PC-9 (cell line): Measurements from ENCODE around the gene NIT2. TPM values are rescaled to one million over a fixed set of nuclear protein-coding genes. Genes with fewer than 3 reads are reported as not detected.

ENCODE experiments used
- BruUV-seq: library from RNA; stranded (reverse); fragments of 400-500 nt; replicated peaks from 2 replicates; lab custom pipeline; 2021; lab: Mats Ljungman, UMichigan
- CTCF ChIA-PET: fragments of 300-600 bp; sonication (Branson Sonifier 250); formaldehyde crosslinking; loops from one replicate; lab custom pipeline; 2022; ENCODE audit warnings: antibody characterized with exemption; lab: Charles Lee
- POLR2A ChIA-PET: fragments of 300-600 bp; sonication (Branson Sonifier 250); formaldehyde crosslinking; loops from one replicate; lab custom pipeline; 2022; ENCODE audit warnings: antibody characterized with exemption; ENCODE audit not compliant: unreplicated experiment; lab: Charles Lee
- DNase-seq, 2 experiments: peaks; one replicate each; pipeline versions ENCODE4 v3.0.0 to v3.0.0-alpha.2; 2015 to 2022; ENCODE audit warnings: mixed read lengths in 1 of 2
- H2AFZ ChIP-seq: fragments of 200-600 bp; sonication (generic); 2 replicates; pipeline ENCODE4 v1.8.1; 2017; ENCODE audit warnings: antibody characterized with exemption
- H3F3A ChIP-seq: fragments of 200-600 bp; sonication (generic); 2 replicates; pipeline ENCODE4 v1.8.1; 2017; ENCODE audit warnings: antibody characterized with exemption, mild to moderate bottlenecking, low read depth; ENCODE audit not compliant: insufficient read depth
- H3K27ac ChIP-seq: fragments of 200-600 bp; sonication (generic); 2 replicates; pipeline ENCODE4 v1.6.1; 2016; ENCODE audit warnings: mixed run types
- H3K27me3 ChIP-seq: fragments of 200-600 bp; sonication (generic); 2 replicates; pipeline ENCODE4 v1.6.1; 2016; ENCODE audit warnings: low read depth, mixed run types; ENCODE audit not compliant: insufficient read depth
- H3K36me3 ChIP-seq: fragments of 200-600 bp; sonication (generic); 2 replicates; pipeline ENCODE4 v1.6.1; 2016; ENCODE audit warnings: low read depth, mixed run types
- H3K4me1 ChIP-seq: fragments of 200-600 bp; sonication (generic); replicated peaks from 2 replicates; pipeline ENCODE4 v1.6.1; 2016; ENCODE audit warnings: mixed run types; ENCODE audit not compliant: insufficient read depth
- H3K4me2 ChIP-seq: fragments of 200-600 bp; sonication (generic); 2 replicates; pipeline ENCODE4 v1.6.1; 2017; ENCODE audit warnings: mixed run types
- H3K4me3 ChIP-seq: fragments of 200-600 bp; sonication (generic); 2 replicates; pipeline ENCODE4 v1.6.1; 2016; ENCODE audit warnings: mixed run types
- H3K79me2 ChIP-seq: fragments of 200-600 bp; sonication (generic); 2 replicates; pipeline ENCODE4 v1.6.1; 2017; ENCODE audit warnings: low read depth, mixed run types
- H3K9me2 ChIP-seq: fragments of 200-600 bp; sonication (generic); 2 replicates; pipeline ENCODE4 v1.8.1; 2017; ENCODE audit warnings: mild to moderate bottlenecking; ENCODE audit not compliant: insufficient read depth
- H3K9me3 ChIP-seq: fragments of 200-600 bp; sonication (generic); 2 replicates; pipeline ENCODE4 v1.8.1; 2016; ENCODE audit warnings: low read depth; ENCODE audit not compliant: insufficient read depth
- H4K20me1 ChIP-seq: fragments of 200-600 bp; sonication (generic); 2 replicates; pipeline ENCODE4 v1.8.1; 2017; ENCODE audit not compliant: insufficient read depth
- CTCF ChIP-seq: fragments of 200-600 bp; sonication (generic); conservative IDR thresholded peaks from 2 replicates; pipeline ENCODE4 v1.6.1; 2017; ENCODE audit warnings: mixed run types, antibody characterized with exemption, mild to moderate bottlenecking, moderate library complexity
- EZH2 ChIP-seq: fragments of 200-600 bp; sonication (generic); IDR thresholded peaks from 2 replicates; pipeline ENCODE4 v1.8.0; 2017; ENCODE audit warnings: antibody characterized with exemption, low read depth
- intact Hi-C: fragments of 100-400 bp; cut with micrococcal nuclease; formaldehyde crosslinking; loops from one replicate; pipeline ENCODE4 v1.10.0; 2022; ENCODE audit not compliant: unreplicated experiment
- total RNA-seq: library from RNA; stranded (reverse); gene quantifications from 2 replicates; pipeline ENCODE4 v1.2.3, GENCODE V29; 2021

Gene NIT2
- total RNA-seq, 1 experiment from 2014 or later = 115 TPM

DNA sequence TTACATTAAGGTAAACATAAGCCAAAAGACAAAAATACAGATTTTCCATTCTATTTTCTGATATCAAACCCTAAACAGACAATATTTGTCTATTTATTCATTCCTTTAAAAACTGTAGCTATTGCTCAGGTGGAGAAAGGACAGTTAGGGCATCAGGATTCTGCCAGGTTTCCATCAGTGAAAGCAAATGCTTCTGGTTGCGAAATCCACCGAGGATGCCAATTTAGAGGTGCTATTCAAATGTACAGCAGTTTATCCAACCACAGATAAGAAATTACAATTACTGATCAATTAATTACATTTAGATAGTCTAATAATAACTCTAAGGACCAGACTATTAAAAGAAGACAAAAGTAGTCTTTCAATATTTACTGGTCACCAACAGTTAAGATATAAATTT lies 62.4 kb downstream of the NIT2 start:
- Histone ChIP-seq H3K4me1 (peaks cover 16% of the 10 kb centered on the region), H4K20me1 (peaks cover 72% of the 10 kb centered on the region), H3K9me2 (no peaks in the 10 kb centered on the region), H3K4me2 (peak overlapping the region; percentile 15; the same call in 1 of the 2 replicates), H3K4me3 (no peak overlapping the region), H2AFZ (no peak overlapping the region), H3F3A (peaks cover 9% of the 10 kb centered on the region; the same call in 1 of the 2 replicates), H3K36me3 (peaks cover 20% of the 10 kb centered on the region), H3K27me3 (no peaks in the 10 kb centered on the region), H3K27ac (no peak overlapping the region), H3K79me2 (peaks cover 94% of the 10 kb centered on the region), H3K9me3 (no peaks in the 10 kb centered on the region)
- intact Hi-C loops = no loop called here
- ChIA-PET CTCF (no interaction called here), POLR2A (no interaction called here)
- TF ChIP-seq CTCF = no peak
- TF ChIP-seq EZH2 = no peak
- DNase-seq = no peak
- BruUV-seq = no TSS peak

GRCh38 chr3:100399341-100400071 lies 64.9 kb downstream of the NIT2 start:
- Histone ChIP-seq H3K79me2 (peaks cover 94% of the 10 kb centered on the region), H3K9me2 (no peaks in the 10 kb centered on the region), H3K36me3 (peaks cover 23% of the 10 kb centered on the region; the same call in 1 of the 2 replicates), H3F3A (peaks cover 11% of the 10 kb centered on the region; the same call in 1 of the 2 replicates), H4K20me1 (peaks cover 53% of the 10 kb centered on the region), H2AFZ (no peak overlapping the region), H3K9me3 (peaks cover 4% of the 10 kb centered on the region; the same call in 1 of the 2 replicates), H3K27ac (no peak overlapping the region), H3K27me3 (no peaks in the 10 kb centered on the region), H3K4me1 (peaks cover 35% of the 10 kb centered on the region), H3K4me2 (peak overlapping the region; percentile 93), H3K4me3 (peak overlapping the region; percentile 83)
- TF ChIP-seq CTCF (no peak), EZH2 (no peak)
- POLR2A ChIA-PET = interaction anchor here (0.6 to 0.7 kb wide), 3 partner anchors 8 to 568 kb away, joined by 3 to 9 read pairs (median 3); no protein-coding TSS in a partner anchor
- intact Hi-C loops = loop anchor here (2.0 to 5.0 kb wide), 4 partner anchors 65 to 1275 kb away; partner anchors contain the start of genes CMSS1, NIT2 and TBC1D23
- no peak for DNase-seq
- TSS peak; percentile 48 for BruUV-seq
- CTCF ChIA-PET = no interaction called here

DNA sequence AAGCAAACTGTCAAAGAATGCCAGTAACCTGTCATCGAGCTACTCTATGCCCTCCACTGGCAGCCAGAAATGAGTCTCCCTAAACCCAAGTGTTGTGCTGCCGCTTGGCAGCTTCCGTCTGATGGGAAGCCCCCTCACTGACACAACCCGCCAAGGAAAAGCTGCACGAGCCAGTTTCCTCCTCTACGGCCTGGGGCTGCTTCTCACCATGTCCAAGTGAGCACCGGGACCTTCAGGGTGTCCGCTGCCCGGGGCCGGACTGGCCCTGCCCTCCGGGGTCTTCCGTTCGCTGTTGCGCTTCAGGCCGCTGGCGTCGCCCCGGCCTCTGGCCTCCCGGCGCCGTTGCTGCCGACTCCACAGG lies 65.8 kb downstream of the NIT2 start:
- Histone ChIP-seq H3K9me2 (no peaks in the 10 kb centered on the region), H4K20me1 (peaks cover 44% of the 10 kb centered on the region), H3K9me3 (peaks cover 4% of the 10 kb centered on the region; the same call in 1 of the 2 replicates), H3K27me3 (no peaks in the 10 kb centered on the region), H3F3A (peaks cover 11% of the 10 kb centered on the region; the same call in 1 of the 2 replicates), H3K79me2 (peaks cover 94% of the 10 kb centered on the region), H3K27ac (peak overlapping the region; percentile 78), H3K4me3 (peak overlapping the region; percentile 83), H3K4me2 (peak overlapping the region; percentile 93), H3K4me1 (peaks cover 36% of the 10 kb centered on the region), H2AFZ (peak overlapping the region; percentile 91), H3K36me3 (peaks cover 24% of the 10 kb centered on the region; the same call in 1 of the 2 replicates)
- no TSS peak for BruUV-seq
- ChIA-PET CTCF (no interaction called here), POLR2A (interaction anchor here (0.7 kb wide), 1 partner anchor 569 kb away, joined by 3 read pairs; no protein-coding TSS in a partner anchor)
- intact Hi-C loops = loop anchor here (2.0 to 5.0 kb wide), 4 partner anchors 66 to 1274 kb away; partner anchors contain the start of genes CMSS1, NIT2 and TBC1D23
- no peak for TF ChIP-seq EZH2
- no peak for TF ChIP-seq CTCF
- DNase-seq = no peak
